Activated naive CD8-positive, alpha-beta T cell treated with anti-CD3 and anti-CD28 coated beads, Interleukin-2, amount 10 ng/mL, durations not matched to agents 7 days and 5 days (primary cell): Measurements from ENCODE around the gene NYNRIN. TPM values are rescaled to one million over a fixed set of nuclear protein-coding genes. Genes with fewer than 3 reads are reported as not detected.
"Not testable (repeated sequence)": the region's sequence is repeated elsewhere in the genome, so short reads cannot be mapped to it uniquely, and the experiment has no call there.

Source experiments
- ATAC-seq: fragments of 150-1000 bp; cut with Tn5 transposase; one replicate; pipeline ENCODE4 v1.10.0; 2021; ENCODE audit warnings: low read depth, moderate library complexity
- POLR2A ChIA-PET: fragments of 350-600 bp; sonication (Branson Sonifier 250); formaldehyde crosslinking; loops from one replicate; lab custom pipeline; 2021; ENCODE audit warnings: antibody characterized with exemption; lab: Charles Lee
- DNase-seq: peaks from one replicate; pipeline ENCODE4 v3.0.0; 2021
- H3K27ac Mint-ChIP-seq: one replicate; pipeline ENCODE4 v1.8.0; 2022; ENCODE audit warnings: mild to moderate bottlenecking, mixed read lengths
- H3K27me3 Mint-ChIP-seq: one replicate; pipeline ENCODE4 v1.8.0; 2022; ENCODE audit warnings: mild to moderate bottlenecking, moderate library complexity, mixed read lengths
- H3K36me3 Mint-ChIP-seq: one replicate; pipeline ENCODE4 v1.8.0; 2021; ENCODE audit warnings: mild to moderate bottlenecking, mixed read lengths
- H3K4me1 Mint-ChIP-seq: one replicate; pipeline ENCODE4 v1.8.0; 2021; ENCODE audit warnings: mixed read lengths
- H3K4me3 Mint-ChIP-seq: one replicate; pipeline ENCODE4 v1.8.0; 2022; ENCODE audit warnings: mild to moderate bottlenecking, moderate library complexity, mixed read lengths
- H3K9me3 Mint-ChIP-seq: one replicate; pipeline ENCODE4 v1.8.0; 2021; ENCODE audit warnings: mixed read lengths
- total RNA-seq, 2 experiments: library from RNA; stranded (reverse); gene quantifications; one replicate each; pipeline ENCODE4 v1.2.3, GENCODE V29; 2021

NYNRIN gene
- total RNA-seq, 2 experiments from 2014 or later = 0.34 to 0.42 TPM

- ATAC-seq = peak; percentile 95
- peaks cover 33% of the 10 kb centered on the region for H3K4me1 Mint-ChIP-seq
- POLR2A ChIA-PET = interaction anchor here (0.6 to 5.4 kb wide), 19 partner anchors 12 to 251 kb away, joined by 3 to 68 read pairs (median 4); partner anchors contain the start of genes CBLN3, CHMP4A, GZMH and KHNYN
- H3K36me3 Mint-ChIP-seq = peaks cover 25% of the 10 kb centered on the region
- H3K27ac Mint-ChIP-seq = peak within 1 kb of the TSS; percentile 98
- peak; percentile 88 for DNase-seq
- H3K27me3 Mint-ChIP-seq = no peaks in the 10 kb centered on the region
- H3K4me3 Mint-ChIP-seq = peak within 1 kb of the TSS; percentile 90
- H3K9me3 Mint-ChIP-seq = no peaks in the 10 kb centered on the region
Measured at GRCh38 chr14:24442240-24443052, 43.6 kb downstream of the NYNRIN start, which contains the start of gene SDR39U1. TSS of gene SDR39U1 (minus strand) at chr14:24442776. CDS start at chr14:24442769, 7 bp downstream.

DNA sequence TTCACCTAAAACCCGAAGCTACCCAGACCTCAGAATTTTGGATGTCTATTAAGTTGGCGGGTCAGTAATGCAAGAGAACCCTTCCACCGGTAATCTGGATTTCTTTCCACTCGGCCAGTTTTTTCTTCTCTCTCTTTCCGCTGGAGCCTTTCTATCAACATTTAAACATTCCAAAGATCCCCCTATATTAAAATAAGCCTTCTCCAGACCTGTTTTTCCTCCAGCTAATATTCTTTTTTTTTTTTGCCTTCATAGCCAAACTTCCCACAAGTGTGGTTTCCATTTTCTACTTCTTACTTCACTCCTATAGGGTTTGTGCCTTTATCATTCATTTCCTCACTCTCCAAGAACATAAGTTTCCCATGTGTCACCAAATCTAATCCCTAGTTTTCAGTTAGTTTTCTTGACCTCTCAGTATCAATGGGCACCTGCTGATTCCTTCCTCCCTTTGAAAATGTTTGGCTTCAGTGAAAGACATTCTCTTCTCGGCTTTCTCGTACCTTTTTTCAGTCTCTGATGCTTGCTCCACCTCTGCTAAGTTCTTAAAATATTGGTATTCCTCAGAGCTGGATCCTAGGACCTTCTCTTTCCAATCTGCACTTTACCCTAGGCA, 44.4 kb downstream of the NYNRIN start:
- Mint-ChIP-seq H3K4me1 (peaks cover 27% of the 10 kb centered on the region), H3K4me3 (peak overlapping the region; percentile 90), H3K9me3 (no peaks in the 10 kb centered on the region), H3K27me3 (no peaks in the 10 kb centered on the region), H3K27ac (peak overlapping the region; percentile 98), H3K36me3 (peaks cover 21% of the 10 kb centered on the region)
- ATAC-seq (no peak), DNase-seq (no peak)
- POLR2A ChIA-PET = interaction anchor here (0.6 to 5.4 kb wide), 8 partner anchors 12 to 201 kb away, joined by 3 to 68 read pairs (median 4); partner anchors contain the start of genes CBLN3, KHNYN and TINF2

DNA sequence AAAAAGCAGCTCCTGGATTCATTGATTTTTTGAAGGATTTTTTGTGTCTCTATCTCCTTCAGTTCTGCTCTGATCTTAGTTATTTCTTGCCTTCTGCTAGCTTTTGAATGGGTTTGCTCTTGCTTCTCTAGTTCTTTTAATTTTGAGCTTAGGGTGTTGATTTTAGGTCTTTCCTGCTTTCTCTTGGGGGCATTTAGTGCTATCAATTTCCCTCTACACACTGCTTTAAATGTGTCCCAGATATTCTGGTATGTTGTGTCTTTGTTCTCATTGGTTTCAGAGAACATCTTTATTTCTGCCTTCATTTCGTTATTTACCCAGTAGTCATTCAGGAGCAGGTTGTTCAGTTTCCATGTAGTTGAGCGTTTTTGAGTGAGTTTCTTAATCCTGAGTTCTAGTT, 52.0 kb downstream of the NYNRIN start:
- H3K4me1 Mint-ChIP-seq, DNase-seq, H3K27ac Mint-ChIP-seq, H3K4me3 Mint-ChIP-seq, POLR2A ChIA-PET, H3K27me3 Mint-ChIP-seq, ATAC-seq: not testable (repeated sequence)
- H3K9me3 Mint-ChIP-seq = peaks cover 12% of the 10 kb centered on the region
- H3K36me3 Mint-ChIP-seq = peaks cover 34% of the 10 kb centered on the region

GRCh38 chr14:24456980-24457379, 58.2 kb downstream of the NYNRIN start:
- peaks cover 11% of the 10 kb centered on the region for H3K9me3 Mint-ChIP-seq
- no peak overlapping the region for H3K27ac Mint-ChIP-seq
- ATAC-seq (no peak), DNase-seq (no peak)
- H3K4me1 Mint-ChIP-seq = peaks cover 7% of the 10 kb centered on the region
- POLR2A ChIA-PET = no interaction called here
- H3K27me3 Mint-ChIP-seq = no peaks in the 10 kb centered on the region
- no peak overlapping the region for H3K4me3 Mint-ChIP-seq
- H3K36me3 Mint-ChIP-seq = peaks cover 43% of the 10 kb centered on the region

DNA sequence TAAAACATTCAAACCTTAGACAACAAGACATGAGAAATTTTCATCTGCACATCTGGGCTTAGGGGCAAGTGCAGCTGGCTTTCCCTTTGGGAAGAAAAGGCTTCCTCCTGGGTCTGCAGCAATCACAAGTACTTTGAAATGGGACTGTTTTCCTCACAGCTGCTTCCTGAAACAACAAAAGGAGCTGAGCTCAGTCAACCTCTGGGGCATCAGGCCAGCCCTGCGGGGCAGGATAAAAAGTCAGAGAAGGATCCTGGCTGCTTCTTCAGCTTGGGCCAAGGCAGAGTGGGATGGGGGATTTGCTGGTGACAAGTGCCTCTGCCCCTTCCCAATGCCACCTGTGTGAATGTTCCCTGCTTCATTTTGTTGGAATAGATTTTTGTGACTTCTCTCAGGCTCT, 59.9 kb downstream of the NYNRIN start:
- H3K27ac Mint-ChIP-seq = no peak overlapping the region
- H3K4me1 Mint-ChIP-seq = peaks cover 9% of the 10 kb centered on the region
- no peak for ATAC-seq
- H3K36me3 Mint-ChIP-seq = peaks cover 37% of the 10 kb centered on the region
- no peak for DNase-seq
- H3K4me3 Mint-ChIP-seq = no peak overlapping the region
- POLR2A ChIA-PET = no interaction called here
- peaks cover 12% of the 10 kb centered on the region for H3K9me3 Mint-ChIP-seq
- no peaks in the 10 kb centered on the region for H3K27me3 Mint-ChIP-seq

- Mint-ChIP-seq H3K27ac (no peak overlapping the region), H3K36me3 (peaks cover 33% of the 10 kb centered on the region), H3K27me3 (no peaks in the 10 kb centered on the region), H3K4me3 (no peak overlapping the region), H3K9me3 (peaks cover 7% of the 10 kb centered on the region), H3K4me1 (peaks cover 14% of the 10 kb centered on the region)
- POLR2A ChIA-PET = no interaction called here
- no peak for ATAC-seq
- DNase-seq = no peak
Measured at GRCh38 chr14:24459331-24459730, 60.5 kb downstream of the NYNRIN start.

GRCh38 chr14:24461336-24461735, 62.5 kb downstream of the NYNRIN start:
- POLR2A ChIA-PET = no interaction called here
- ATAC-seq (no peak), DNase-seq (no peak)
- Mint-ChIP-seq H3K9me3 (peaks cover 6% of the 10 kb centered on the region), H3K27ac (no peak overlapping the region), H3K36me3 (peaks cover 38% of the 10 kb centered on the region), H3K4me1 (peaks cover 19% of the 10 kb centered on the region), H3K27me3 (no peaks in the 10 kb centered on the region), H3K4me3 (no peak overlapping the region)

DNA sequence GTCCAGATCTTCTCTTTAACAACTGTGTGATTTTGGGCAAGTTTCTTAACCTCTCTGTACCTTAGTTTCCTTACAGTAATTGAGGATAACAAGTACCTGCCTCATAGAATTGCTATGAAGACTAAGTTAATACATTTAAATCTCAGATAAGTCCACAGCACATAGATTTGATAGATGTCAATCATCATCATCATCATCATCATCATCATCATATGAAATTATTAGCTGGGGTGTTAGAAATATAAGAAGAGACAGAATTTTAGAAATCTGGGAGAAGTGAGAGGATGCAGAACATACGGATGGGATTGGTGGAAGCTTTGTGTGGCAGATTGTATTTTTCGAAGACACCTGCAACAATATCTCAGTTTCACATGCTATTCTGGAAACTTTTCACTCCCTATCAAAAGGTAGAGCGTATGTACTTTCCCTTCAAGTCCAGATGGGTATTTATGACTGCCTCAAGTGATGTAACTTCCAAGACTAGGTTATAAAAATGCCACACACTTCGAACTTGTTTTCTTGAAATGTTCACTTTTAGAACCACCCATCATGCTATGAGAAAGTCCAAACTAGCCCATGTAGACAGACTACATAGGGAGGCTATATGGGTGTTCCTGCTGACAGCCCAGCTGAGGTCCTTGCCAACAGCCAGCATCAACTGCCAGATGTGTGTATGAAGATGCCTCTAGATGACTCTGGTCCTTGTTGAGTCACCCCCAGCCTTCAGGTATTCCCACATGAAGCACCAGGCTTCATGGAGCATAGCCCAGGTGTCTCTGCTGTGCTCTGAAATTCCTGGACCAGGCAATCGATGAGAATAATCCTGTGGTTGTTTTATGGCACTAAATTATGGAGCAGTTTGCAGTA, 64.4 kb downstream of the NYNRIN start:
- DNase-seq (no peak), ATAC-seq (no peak)
- no peak overlapping the region for H3K4me3 Mint-ChIP-seq
- H3K4me1 Mint-ChIP-seq = peaks cover 20% of the 10 kb centered on the region
- peaks cover 7% of the 10 kb centered on the region for H3K9me3 Mint-ChIP-seq
- peaks cover 40% of the 10 kb centered on the region for H3K36me3 Mint-ChIP-seq
- peak overlapping the region; percentile 7 for H3K27ac Mint-ChIP-seq
- POLR2A ChIA-PET = interaction anchor here (1.3 kb wide), 1 partner anchor 20 kb away, joined by 4 read pairs; the partner anchor contains the start of gene SDR39U1
- H3K27me3 Mint-ChIP-seq = no peaks in the 10 kb centered on the region

- Mint-ChIP-seq H3K4me3 (peak overlapping the region; percentile 54), H3K36me3 (peaks cover 40% of the 10 kb centered on the region), H3K27ac (peak overlapping the region; percentile 63), H3K27me3 (no peaks in the 10 kb centered on the region), H3K4me1 (peaks cover 20% of the 10 kb centered on the region), H3K9me3 (peaks cover 7% of the 10 kb centered on the region)
- POLR2A ChIA-PET = interaction anchor here (1.3 kb wide), 1 partner anchor 21 kb away, joined by 4 read pairs; the partner anchor contains the start of gene SDR39U1
- DNase-seq (no peak), ATAC-seq (no peak)
Measured at GRCh38 chr14:24463884-24464785, 65.3 kb downstream of the NYNRIN start.

DNA sequence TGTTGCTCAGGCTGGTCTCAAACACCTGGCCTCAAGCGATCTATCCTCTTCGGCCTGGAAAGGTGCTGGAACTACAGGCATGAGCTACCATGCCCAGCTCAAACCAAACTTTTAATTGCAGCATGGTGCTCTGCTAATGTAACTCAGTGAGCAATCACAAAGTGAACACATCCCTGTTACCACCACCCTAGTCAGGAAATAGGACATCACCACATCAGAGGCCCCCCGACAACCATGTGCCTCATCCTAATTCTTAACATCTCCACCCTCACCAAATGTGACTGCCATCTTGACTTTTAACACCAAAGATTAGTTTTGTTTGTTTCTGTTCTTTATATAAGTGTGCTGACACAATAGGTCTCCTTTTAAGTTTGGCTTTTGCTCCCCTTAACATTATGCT, 66.6 kb downstream of the NYNRIN start:
- Mint-ChIP-seq H3K4me1 (peaks cover 20% of the 10 kb centered on the region), H3K36me3 (peaks cover 39% of the 10 kb centered on the region), H3K27me3 (no peaks in the 10 kb centered on the region), H3K4me3 (peak overlapping the region; percentile 26), H3K27ac (peak overlapping the region; percentile 39), H3K9me3 (peaks cover 7% of the 10 kb centered on the region)
- no peak for DNase-seq
- POLR2A ChIA-PET = interaction anchor here (0.7 to 0.8 kb wide), 2 partner anchors 24 to 47 kb away, joined by 3 read pairs; no protein-coding TSS in a partner anchor
- ATAC-seq = peak; percentile 67

DNA sequence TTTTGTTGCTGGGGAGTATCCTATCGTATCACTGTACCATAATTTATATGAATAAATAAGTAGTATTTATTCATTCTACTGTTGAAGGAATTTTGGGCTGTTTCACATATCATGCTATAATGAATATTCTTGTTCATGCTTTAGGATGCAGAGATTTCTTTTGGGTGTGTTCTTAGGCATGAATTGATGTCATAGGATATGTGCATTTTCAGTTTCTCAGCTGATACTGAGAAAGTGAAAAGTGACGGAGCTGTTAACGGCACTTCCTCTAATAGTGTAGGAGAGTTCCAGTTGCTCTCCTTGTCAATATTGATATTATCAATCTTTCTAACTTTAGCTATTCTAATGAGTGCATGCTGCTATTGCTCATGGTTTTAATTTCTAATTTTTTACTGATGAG, 67.0 kb downstream of the NYNRIN start:
- no peak overlapping the region for H3K27ac Mint-ChIP-seq
- H3K27me3 Mint-ChIP-seq = no peaks in the 10 kb centered on the region
- POLR2A ChIA-PET = interaction anchor here (0.7 to 0.8 kb wide), 2 partner anchors 24 to 47 kb away, joined by 3 read pairs; no protein-coding TSS in a partner anchor
- DNase-seq (no peak), ATAC-seq (no peak)
- peaks cover 38% of the 10 kb centered on the region for H3K36me3 Mint-ChIP-seq
- H3K4me3 Mint-ChIP-seq = no peak overlapping the region
- peaks cover 20% of the 10 kb centered on the region for H3K4me1 Mint-ChIP-seq
- H3K9me3 Mint-ChIP-seq = peaks cover 8% of the 10 kb centered on the region
